IMR-90 (cell line): ENCODE results near the gene DACT2. TPM values are rescaled to one million over a fixed set of nuclear protein-coding genes. Genes with fewer than 3 reads are reported as not detected.

Experiments
- ATAC-seq: fragments of 200-7000 bp; cut with Tn5 transposase; 2 replicates; pipeline ENCODE4 v1.9.1; 2020; ENCODE audit warnings: low read depth, mild to moderate bottlenecking, moderate library complexity
- BruUV-seq: library from RNA; stranded (reverse); fragments of 400-500 nt; replicated peaks from 2 replicates; lab custom pipeline; 2021; lab: Mats Ljungman, UMichigan
- CTCF ChIA-PET: fragments of 300-600 bp; formaldehyde crosslinking; extraction: SDS; loops from one replicate; lab custom pipeline; 2021; ENCODE audit warnings: antibody characterized with exemption; lab: Yijun Ruan, JAX
- POLR2A ChIA-PET: fragments of 300-600 bp; sonication (Branson Sonifier 250); formaldehyde crosslinking; loops from one replicate; lab custom pipeline; 2022; ENCODE audit warnings: antibody characterized with exemption; ENCODE audit not compliant: unreplicated experiment; lab: Charles Lee
- DNase-seq: peaks from one replicate; pipeline ENCODE4 v3.0.0; 2013
- H2AFZ ChIP-seq: replicated peaks from 2 replicates; pipeline ENCODE3; 2013; ENCODE audit warnings: low read length, mild to moderate bottlenecking; ENCODE audit not compliant: poor library complexity
- H2AK5ac ChIP-seq: 2 replicates; pipeline ENCODE4 v1.6.1; 2013; ENCODE audit warnings: low read depth, low read length, inconsistent platforms
- H2AK9ac ChIP-seq: replicated peaks from 2 replicates; pipeline ENCODE3; 2013; ENCODE audit warnings: mild to moderate bottlenecking, low read depth, low read length, moderate library complexity; ENCODE audit not compliant: poor library complexity
- H2BK120ac ChIP-seq: 2 replicates; pipeline ENCODE4 v1.6.1; 2013; ENCODE audit warnings: low read depth, low read length, inconsistent platforms
- H2BK15ac ChIP-seq: 3 replicates; pipeline ENCODE4 v1.6.1; 2013; ENCODE audit warnings: low read depth, low read length, inconsistent platforms
- H2BK20ac ChIP-seq: 2 replicates; pipeline ENCODE4 v1.6.1; 2013; ENCODE audit warnings: low read depth, mild to moderate bottlenecking, inconsistent platforms, low read length, moderate library complexity
- H2BK5ac ChIP-seq: 2 replicates; pipeline ENCODE4 v1.6.1; 2013; ENCODE audit warnings: mild to moderate bottlenecking, low read depth, low read length, inconsistent platforms; ENCODE audit not compliant: poor library complexity, severe bottlenecking
- H3K14ac ChIP-seq: replicated peaks from 2 replicates; pipeline ENCODE4 v1.6.1; 2013; ENCODE audit warnings: low read depth, low read length, inconsistent platforms
- H3K18ac ChIP-seq: 2 replicates; pipeline ENCODE4 v1.6.1; 2013; ENCODE audit warnings: low read depth, low read length, control low read depth
- H3K23ac ChIP-seq: 2 replicates; pipeline ENCODE4 v1.6.1; 2013; ENCODE audit warnings: low read depth, low read length, inconsistent platforms
- H3K27ac ChIP-seq: 2 replicates; pipeline ENCODE4 v1.5.1; 2013; ENCODE audit warnings: mild to moderate bottlenecking, control low read depth, low read length; ENCODE audit not compliant: insufficient read depth
- H3K27me3 ChIP-seq: 2 replicates; pipeline ENCODE4 v1.6.1; 2013; ENCODE audit warnings: low read length; ENCODE audit not compliant: control insufficient read depth, insufficient read depth
- H3K36me3 ChIP-seq: 2 replicates; pipeline ENCODE4 v1.6.1; 2013; ENCODE audit warnings: low read length, mixed read lengths; ENCODE audit not compliant: control insufficient read depth, insufficient read depth
- H3K4ac ChIP-seq: 2 replicates; pipeline ENCODE4 v1.6.1; 2013; ENCODE audit warnings: low read depth, low read length, inconsistent platforms
- H3K4me1 ChIP-seq: 2 replicates; pipeline ENCODE4 v1.6.1; 2013; ENCODE audit warnings: low read length, mixed read lengths; ENCODE audit not compliant: control insufficient read depth, insufficient read depth
- H3K4me2 ChIP-seq: 2 replicates; pipeline ENCODE4 v1.6.1; 2013; ENCODE audit warnings: low read depth, mild to moderate bottlenecking, control low read depth, low read length, moderate library complexity
- H3K4me3 ChIP-seq: 2 replicates; pipeline ENCODE4 v1.5.1; 2013; ENCODE audit warnings: low read depth, mild to moderate bottlenecking, control low read depth, low read length, moderate library complexity; ENCODE audit not compliant: insufficient read depth
- H3K56ac ChIP-seq: 2 replicates; pipeline ENCODE4 v1.6.1; 2013; ENCODE audit warnings: low read length, inconsistent platforms; ENCODE audit not compliant: insufficient read depth; ENCODE audit errors: extremely low read depth
- H3K79me1 ChIP-seq, 2 experiments: 2 replicates each; pipeline ENCODE4 v1.6.1; 2013; ENCODE audit warnings: low read length in 2 of 2, inconsistent platforms in 1 of 2, low read depth in 1 of 2
- H3K9ac ChIP-seq: 2 replicates; pipeline ENCODE4 v1.6.1; 2013; ENCODE audit warnings: low read depth, low read length, control low read depth
- H3K9me1 ChIP-seq: 2 replicates; pipeline ENCODE4 v1.6.1; 2013; ENCODE audit warnings: low read length, inconsistent platforms; ENCODE audit not compliant: insufficient read depth
- H3K9me3 ChIP-seq: 2 replicates; pipeline ENCODE4 v1.6.1; 2013; ENCODE audit warnings: low read length; ENCODE audit not compliant: control insufficient read depth, insufficient read depth
- H4K20me1 ChIP-seq: 2 replicates; pipeline ENCODE4 v1.6.1; 2013; ENCODE audit warnings: low read length, inconsistent platforms; ENCODE audit not compliant: insufficient read depth
- H4K5ac ChIP-seq: 2 replicates; pipeline ENCODE4 v1.6.1; 2013; ENCODE audit warnings: mild to moderate bottlenecking, low read depth, low read length, control low read depth
- H4K8ac ChIP-seq, 2 experiments: 2 replicates each; pipeline ENCODE4 v1.6.1; 2013; ENCODE audit warnings: low read depth in 2 of 2, low read length in 2 of 2, control low read depth in 1 of 2, inconsistent platforms in 1 of 2
- H4K91ac ChIP-seq: 2 replicates; pipeline ENCODE4 v1.6.1; 2013; ENCODE audit warnings: low read depth, low read length, inconsistent platforms; ENCODE audit not compliant: insufficient read depth
- BHLHE40 ChIP-seq: fragments of 150-350 bp; IDR thresholded peaks from 2 replicates; pipeline ENCODE4 v1.6.1; 2016; ENCODE audit warnings: mild to moderate bottlenecking, low read depth, low read length
- CHD1 ChIP-seq: IDR thresholded peaks from 2 replicates; pipeline ENCODE4 v1.6.1; 2012; ENCODE audit warnings: low read depth, low read length, improper control_type of control experiment
- CTCF ChIP-seq: conservative IDR thresholded peaks from 2 replicates; pipeline ENCODE4 v1.5.1; 2012; ENCODE audit warnings: mild to moderate bottlenecking, low read depth, low read length, improper control_type of control experiment
- FOS ChIP-seq: fragments of 150-350 bp; IDR thresholded peaks from 2 replicates; pipeline ENCODE4 v1.6.1; 2016; ENCODE audit warnings: low read depth, low read length
- MAFK ChIP-seq: IDR thresholded peaks from 2 replicates; pipeline ENCODE4 v1.6.1; 2012; ENCODE audit warnings: low read depth, low read length, improper control_type of control experiment
- NFE2L2 ChIP-seq: fragments of 150-350 bp; IDR thresholded peaks from 2 replicates; pipeline ENCODE4 v1.6.1; 2016; ENCODE audit warnings: low read depth, mild to moderate bottlenecking, low read length
- POLR2A ChIP-seq: IDR thresholded peaks from 2 replicates; pipeline ENCODE4 v1.6.1; 2012; ENCODE audit warnings: mild to moderate bottlenecking, low read depth, low read length
- RAD21 ChIP-seq: IDR thresholded peaks from 2 replicates; pipeline ENCODE4 v1.6.1; 2012; ENCODE audit warnings: low read length, improper control_type of control experiment
- RCOR1 ChIP-seq: IDR thresholded peaks from 2 replicates; pipeline ENCODE4 v1.6.1; 2012; ENCODE audit warnings: mild to moderate bottlenecking, low read length, improper control_type of control experiment; ENCODE audit not compliant: insufficient replicate concordance
- RFX5 ChIP-seq: IDR thresholded peaks from 2 replicates; pipeline ENCODE4 v1.8.0; 2012; ENCODE audit warnings: low read depth, mild to moderate bottlenecking, low read length, moderate library complexity
- SMC3 ChIP-seq: fragments of 150-350 bp; IDR thresholded peaks from 2 replicates; pipeline ENCODE4 v1.6.1; 2016; ENCODE audit warnings: low read depth, mild to moderate bottlenecking, antibody characterized with exemption, low read length, moderate library complexity
- USF2 ChIP-seq: fragments of 150-350 bp; IDR thresholded peaks from 2 replicates; pipeline ENCODE4 v1.6.1; 2017; ENCODE audit warnings: mild to moderate bottlenecking, antibody characterized with exemption, low read length, low read depth
- WGBS, 2 experiments: methylation state at CpG; one replicate each; pipeline versions ENCODE4 v1.1.5 to v1.1.7; 2013; ENCODE audit warnings: missing lambda C conversion rate in 2 of 2; ENCODE audit not compliant: insufficient read length in 1 of 2; ENCODE audit errors: extremely low coverage in 2 of 2; 5-methylcytosine and 5-hydroxymethylcytosine counted together
- dilution Hi-C: fragments of 300-500 bp; cut with HindIII; formaldehyde crosslinking; loops from one replicate; pipeline ENCODE4 v1.14.3; 2018; ENCODE audit warnings: low sequenced_read_pairs; ENCODE audit not compliant: unreplicated experiment
- in situ Hi-C: fragments of 300-500 bp; cut with MboI; formaldehyde crosslinking; loops from 3 replicates; pipeline ENCODE4 v1.14.3; 2019; ENCODE audit warnings: low sequenced_read_pairs, inconsistent platforms, mixed read lengths
- intact Hi-C: fragments of 100-400 bp; cut with micrococcal nuclease; formaldehyde crosslinking; loops from 2 replicates; pipeline ENCODE4 v1.10.0; 2022
- polyA plus RNA-seq, 3 experiments: library from polyadenylated mRNA; depleted of rRNA; stranded (reverse); fragments of >200 nt; gene quantifications; 2 replicates each; pipeline ENCODE4 v1.2.3, GENCODE V29; 2012; ENCODE audit warnings: low replicate concordance in 1 of 3
- total RNA-seq: library from RNA; depleted of rRNA; stranded (reverse); fragments of >200 nt; gene quantifications from 2 replicates; pipeline ENCODE4 v1.2.3, GENCODE V29; 2012
- TF ChIP-seq, protein P1 (sequence below): fragments of 150-350 bp; IDR thresholded peaks from 2 replicates; pipeline ENCODE4 v1.6.1; 2016; ENCODE audit warnings: low read depth, mild to moderate bottlenecking, low read length, moderate library complexity, borderline replicate concordance

DACT2 gene
- total and polyA plus RNA-seq, 2 of the 4 experiments (the other 2 are of a cell fraction) = not detected

GRCh38 chr6:168264593-168265335 is 54.8 kb downstream of the DACT2 start:
- 4% methylated on average over 5 of the region's 19 CpGs; no CpG with 5 or more reads in 1 of the 2 experiments for WGBS, 2 experiments
- Histone ChIP-seq H2BK15ac (no peak overlapping the region), H4K5ac (no peak overlapping the region), H3K79me1 (no peaks in the 10 kb centered on the region), H3K9me1 (no peaks in the 10 kb centered on the region), H2BK20ac (no peak overlapping the region), H2AK9ac (no peak overlapping the region), H3K9ac (no peak overlapping the region), H3K4me1 (no peaks in the 10 kb centered on the region), H3K4me2 (no peak overlapping the region), H3K36me3 (no peaks in the 10 kb centered on the region), H3K4ac (no peak overlapping the region), H4K8ac (no peak overlapping the region), H3K9me3 (peaks cover 30% of the 10 kb centered on the region), H4K20me1 (no peaks in the 10 kb centered on the region), H2AFZ (no peak overlapping the region), H2BK120ac (no peak overlapping the region), H3K27me3 (no peaks in the 10 kb centered on the region), H3K23ac (no peak overlapping the region), H3K4me3 (no peak overlapping the region), H2AK5ac (no peak overlapping the region), H4K91ac (no peak overlapping the region), H3K27ac (no peak overlapping the region), H2BK5ac (no peak overlapping the region), H3K14ac (no peak overlapping the region), H3K56ac (no peak overlapping the region), H3K18ac (no peak overlapping the region)
- intact Hi-C loops = no loop called here
- ATAC-seq (no peak), DNase-seq (no peak)
- dilution Hi-C loops = no loop called here
- POLR2A ChIA-PET = no interaction called here
- TF ChIP-seq POLR2A (no peak), RFX5 (no peak), BHLHE40 (no peak), CTCF (no peak), SMC3 (no peak), NFE2L2 (no peak), FOS (no peak), MAFK (no peak), RAD21 (no peak), CHD1 (no peak), RCOR1 (no peak), USF2 (no peak)
- TF ChIP-seq, protein P1, sequence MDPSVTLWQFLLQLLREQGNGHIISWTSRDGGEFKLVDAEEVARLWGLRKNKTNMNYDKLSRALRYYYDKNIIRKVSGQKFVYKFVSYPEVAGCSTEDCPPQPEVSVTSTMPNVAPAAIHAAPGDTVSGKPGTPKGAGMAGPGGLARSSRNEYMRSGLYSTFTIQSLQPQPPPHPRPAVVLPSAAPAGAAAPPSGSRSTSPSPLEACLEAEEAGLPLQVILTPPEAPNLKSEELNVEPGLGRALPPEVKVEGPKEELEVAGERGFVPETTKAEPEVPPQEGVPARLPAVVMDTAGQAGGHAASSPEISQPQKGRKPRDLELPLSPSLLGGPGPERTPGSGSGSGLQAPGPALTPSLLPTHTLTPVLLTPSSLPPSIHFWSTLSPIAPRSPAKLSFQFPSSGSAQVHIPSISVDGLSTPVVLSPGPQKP = no peak
- in situ Hi-C loops = no loop called here
- CTCF ChIA-PET = no interaction called here
- BruUV-seq = no TSS peak
